AG10803 (cell line): Measurements from ENCODE around the gene ENHO.

ENCODE experiments used
- DNase-seq: peaks from one replicate; pipeline ENCODE4 v3.0.0; 2010; ENCODE audit warnings: low read depth
- H3K4me3 ChIP-seq: 2 replicates; pipeline ENCODE4 v1.5.1; 2011; ENCODE audit warnings: mild to moderate bottlenecking, low read length, control low read depth
- CTCF ChIP-seq: conservative IDR thresholded peaks from 2 replicates; pipeline ENCODE4 v1.5.1; 2011; ENCODE audit warnings: mild to moderate bottlenecking, low read length, control low read depth, inconsistent platforms

ENHO gene

GRCh38 chr9:34566972-34567371 lies 44.2 kb upstream of the ENHO start:
- no peak overlapping the region for H3K4me3 ChIP-seq
- no peak for TF ChIP-seq CTCF
- DNase-seq = no peak

DNA sequence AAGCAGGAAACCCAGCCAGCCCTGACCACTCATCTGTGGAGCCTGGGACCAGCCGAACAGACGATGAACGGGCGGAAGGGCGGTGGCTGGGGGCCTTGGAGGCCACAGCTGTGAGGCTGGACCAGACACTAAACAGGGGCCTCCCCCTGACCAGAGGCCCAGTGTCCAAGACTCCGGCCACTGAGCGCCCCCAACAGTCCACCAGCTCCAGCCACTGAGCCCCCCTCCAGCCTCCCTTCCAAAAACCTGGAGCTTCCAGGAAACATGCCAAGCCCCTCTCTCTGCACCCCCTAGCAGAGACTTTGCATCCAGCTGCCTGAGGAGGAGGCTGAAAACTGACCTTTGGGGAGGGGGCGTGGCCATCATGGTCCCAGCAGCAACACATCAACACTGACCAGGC lies 43.5 kb upstream of the ENHO start:
- no peak for DNase-seq
- no peak overlapping the region for H3K4me3 ChIP-seq
- no peak for TF ChIP-seq CTCF

GRCh38 chr9:34565856-34566255 lies 43.1 kb upstream of the ENHO start:
- no peak overlapping the region for H3K4me3 ChIP-seq
- no peak for DNase-seq
- TF ChIP-seq CTCF = no peak

GRCh38 chr9:34564617-34565016 lies 41.8 kb upstream of the ENHO start:
- no peak overlapping the region for H3K4me3 ChIP-seq
- no peak for DNase-seq
- TF ChIP-seq CTCF = no peak

GRCh38 chr9:34563262-34563661 lies 40.5 kb upstream of the ENHO start:
- no peak for TF ChIP-seq CTCF
- H3K4me3 ChIP-seq = no peak overlapping the region
- no peak for DNase-seq

DNA sequence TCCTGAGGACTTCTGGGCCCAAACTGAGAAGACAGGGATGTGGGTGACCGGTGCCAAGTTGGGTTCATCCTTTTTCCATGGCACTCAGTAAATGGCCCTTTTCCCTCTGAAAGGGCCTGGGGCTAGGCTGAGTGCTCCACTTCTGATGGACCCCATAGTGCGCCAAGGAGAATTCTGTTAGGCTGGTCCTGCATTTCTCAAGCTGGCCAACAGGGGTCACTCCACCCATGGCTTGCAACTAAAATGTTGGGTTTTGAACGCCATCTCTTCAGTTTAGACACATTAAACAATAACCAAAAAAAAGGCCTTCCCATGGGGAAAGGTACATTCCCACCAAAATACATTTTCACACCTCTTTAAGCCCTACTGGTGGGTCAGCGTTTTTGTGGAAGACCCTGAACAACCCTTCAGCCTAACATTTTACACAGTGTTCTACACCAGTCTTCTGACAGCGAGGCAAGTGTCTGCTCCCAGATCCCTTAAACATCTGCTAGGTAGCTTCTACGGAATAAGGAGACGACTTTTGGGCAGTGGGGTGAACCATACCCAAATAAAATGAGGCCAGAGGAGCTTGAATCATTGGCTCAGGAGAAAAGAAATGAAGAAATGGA lies 39.5 kb upstream of the ENHO start:
- H3K4me3 ChIP-seq = no peak overlapping the region
- no peak for DNase-seq
- peak; percentile 49 for TF ChIP-seq CTCF

- TF ChIP-seq CTCF = no peak
- H3K4me3 ChIP-seq = no peak overlapping the region
- no peak for DNase-seq
Observed at GRCh38 chr9:34560599-34561214, 37.9 kb upstream of the ENHO start.
